IPS-NIHi7 (cell line): ENCODE measurements around the gene FUBP1.
A peak's percentile ranks its signal among the peaks of the same experiment; 100 is the strongest.
"Not testable (repeated sequence)": the region's sequence is repeated elsewhere in the genome, so short reads cannot be mapped to it uniquely, and the experiment has no call there.

ENCODE experiments used
- DNase-seq: peaks from one replicate; pipeline ENCODE4 v3.0.0; 2012; ENCODE audit warnings: mixed read lengths; ENCODE audit errors: extremely low spot score

The FUBP1 gene

DNA sequence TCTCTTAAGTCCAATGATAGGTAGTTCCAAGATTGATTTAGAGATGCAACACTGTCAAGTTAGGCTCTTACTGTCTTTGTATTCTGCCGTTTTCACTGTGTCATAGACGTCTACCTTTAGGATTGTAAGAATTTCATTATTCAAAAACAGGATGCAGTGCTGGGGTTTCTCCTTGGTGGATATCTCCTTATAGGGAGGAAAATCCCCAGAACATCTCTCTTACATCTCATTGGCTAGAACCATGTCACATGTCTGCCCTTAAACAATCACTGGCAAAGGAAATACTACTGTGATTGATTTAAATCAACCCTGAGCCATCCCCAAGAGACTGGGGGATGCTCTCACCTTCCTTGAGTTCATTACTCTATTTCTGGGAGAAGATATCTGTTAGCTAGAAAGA lies 10.9 kb upstream of the FUBP1 start:
- DNase-seq: no peak

DNA sequence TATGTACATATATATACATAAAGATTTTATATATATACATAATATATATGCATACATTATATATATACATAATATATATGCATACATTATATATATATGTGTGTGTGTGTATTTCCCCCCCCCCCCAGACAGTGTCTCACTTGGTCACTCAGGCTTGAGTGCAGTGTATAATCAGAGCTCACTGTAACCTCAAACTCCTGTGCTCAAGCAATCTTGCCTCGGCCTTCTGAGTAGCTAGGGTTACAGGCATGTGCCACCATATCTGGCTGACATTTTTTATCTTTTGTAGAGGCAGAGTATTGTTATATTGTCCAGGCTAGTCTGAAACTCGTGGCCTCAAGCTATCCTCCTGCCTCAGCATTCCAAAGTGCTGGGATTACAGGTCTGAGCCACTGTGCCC lies 9.0 kb upstream of the FUBP1 start:
- DNase-seq: no peak

- DNase-seq: no peak
Observed at GRCh38 chr1:77986810-77987209, 7.9 kb upstream of the FUBP1 start.

GRCh38 chr1:77984629-77985028 lies 5.8 kb upstream of the FUBP1 start:
- no peak for DNase-seq

GRCh38 chr1:77983997-77984355 lies 5.1 kb upstream of the FUBP1 start:
- no peak for DNase-seq

DNA sequence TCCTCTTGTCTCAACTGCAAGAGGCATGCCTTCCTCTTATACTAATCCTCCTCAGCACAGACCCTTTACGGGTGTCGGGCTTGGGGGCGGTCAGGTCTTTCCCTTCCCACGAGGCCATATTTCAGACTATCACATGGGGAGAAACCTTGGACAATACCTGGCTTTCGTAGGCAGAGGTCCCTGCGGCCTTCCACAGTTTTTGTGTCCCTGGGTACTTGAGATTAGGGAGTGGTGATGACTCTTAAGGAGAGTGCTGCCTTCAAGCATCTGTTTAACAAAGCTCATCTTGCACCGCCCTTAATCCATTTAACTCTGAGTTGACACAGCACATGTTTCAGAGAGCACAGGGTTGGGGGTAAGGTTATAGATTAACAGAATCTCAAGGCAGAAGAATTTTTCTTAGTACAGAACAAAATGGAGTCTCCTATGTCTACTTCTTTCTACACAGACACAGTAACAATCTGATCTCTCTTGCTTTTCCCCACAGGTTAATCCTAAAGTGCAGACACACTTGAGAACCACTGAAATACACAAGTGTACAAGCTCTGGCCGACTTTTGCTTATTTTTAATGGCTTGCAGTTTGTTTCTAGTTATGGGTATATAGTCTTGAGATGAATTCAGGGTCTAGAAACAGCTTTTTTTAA lies 4.6 kb upstream of the FUBP1 start:
- not testable (repeated sequence) for DNase-seq

DNA sequence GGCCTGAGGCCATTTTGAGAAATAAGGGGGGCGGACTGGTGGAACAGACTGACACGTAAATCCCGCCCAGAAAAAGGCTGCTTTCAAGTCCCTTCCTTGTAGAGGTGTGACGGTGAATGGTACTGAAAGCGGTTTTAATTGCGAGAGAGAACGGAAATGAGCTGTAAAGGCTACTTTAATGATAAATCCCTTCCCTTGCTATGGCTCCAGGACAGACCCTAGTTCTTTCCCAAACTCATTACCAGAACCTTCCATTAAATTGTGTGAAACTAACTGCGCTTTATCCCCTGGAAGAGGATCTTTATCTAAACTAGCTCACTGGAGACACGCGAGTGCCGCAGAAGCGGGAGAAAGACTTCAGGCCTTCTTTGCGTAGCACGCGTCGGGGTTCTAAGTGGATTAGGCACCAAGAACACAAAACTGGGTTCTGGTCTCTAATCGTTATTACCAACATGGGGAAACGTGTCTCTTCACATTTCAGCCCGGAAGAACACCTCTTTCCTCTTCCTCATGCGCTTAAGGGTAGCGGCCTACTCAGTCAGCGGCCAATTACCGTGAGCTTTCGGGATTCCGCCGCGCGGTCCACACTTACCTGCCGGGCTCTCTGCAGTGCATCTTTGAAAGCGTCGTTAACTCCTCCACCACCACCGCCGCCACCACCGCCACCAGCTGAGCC lies 441 bp downstream of the FUBP1 start:
- peak; percentile 51 for DNase-seq

GRCh38 chr1:77977989-77978292 lies 931 bp downstream of the FUBP1 start:
- no peak for DNase-seq

DNA sequence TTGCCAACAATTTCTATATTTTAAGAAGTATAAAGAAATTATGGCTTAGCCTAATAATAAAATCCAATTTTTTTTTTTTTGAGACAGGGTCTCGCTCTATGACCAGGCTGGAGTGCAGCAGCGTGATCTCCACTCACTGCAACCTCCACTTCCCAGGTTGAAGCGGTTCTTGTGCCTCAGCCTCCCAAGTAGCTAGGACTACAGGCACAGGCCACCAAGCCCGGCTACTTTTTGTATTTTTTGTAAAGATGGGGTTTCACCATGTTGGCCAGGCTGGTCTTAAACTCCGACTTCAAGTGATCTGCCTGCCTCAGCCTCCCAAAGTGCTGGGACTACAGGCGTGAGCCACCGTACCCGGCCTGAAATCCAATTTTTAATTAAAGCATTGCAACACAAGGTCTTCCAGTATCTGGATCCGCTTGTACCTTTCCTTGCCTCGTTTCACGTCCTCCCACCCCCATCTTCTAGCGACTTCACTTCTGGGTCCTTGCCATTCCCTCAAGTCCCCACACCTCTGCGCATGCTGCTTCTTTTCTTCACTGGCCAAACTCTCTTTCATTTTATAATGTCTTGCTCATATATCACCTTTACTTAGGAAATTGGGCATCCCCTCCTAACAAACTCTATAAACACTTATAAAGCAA lies 2.3 kb downstream of the FUBP1 start:
- DNase-seq: no peak

- no peak for DNase-seq
Observed at GRCh38 chr1:77975907-77976306, 3.0 kb downstream of the FUBP1 start.

- no peak for DNase-seq
Observed at GRCh38 chr1:77975386-77975785, 3.5 kb downstream of the FUBP1 start.

DNA sequence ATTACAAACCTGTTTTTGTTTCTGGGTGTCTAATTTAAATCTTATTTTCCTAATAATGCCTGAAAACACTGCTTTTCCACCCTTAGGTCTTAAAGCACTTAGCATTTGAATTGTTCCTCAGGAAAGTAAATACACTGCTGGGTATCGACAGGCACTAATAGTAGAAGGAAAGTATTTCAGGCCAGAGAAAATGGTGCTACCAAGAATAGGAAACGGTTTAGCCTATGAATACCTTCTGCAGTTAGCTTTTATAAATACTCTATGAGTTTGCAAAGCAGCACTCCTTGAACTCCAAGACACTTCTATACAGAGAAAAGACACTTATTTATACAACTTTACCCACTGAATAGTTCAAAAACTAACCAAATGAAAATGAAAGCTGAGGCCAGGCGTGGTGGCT lies 6.8 kb downstream of the FUBP1 start:
- no peak for DNase-seq

- DNase-seq: no peak
Observed at GRCh38 chr1:77970192-77970591, 8.7 kb downstream of the FUBP1 start.

GRCh38 chr1:77966291-77966690 lies 12.6 kb downstream of the FUBP1 start:
- DNase-seq: no peak

DNA sequence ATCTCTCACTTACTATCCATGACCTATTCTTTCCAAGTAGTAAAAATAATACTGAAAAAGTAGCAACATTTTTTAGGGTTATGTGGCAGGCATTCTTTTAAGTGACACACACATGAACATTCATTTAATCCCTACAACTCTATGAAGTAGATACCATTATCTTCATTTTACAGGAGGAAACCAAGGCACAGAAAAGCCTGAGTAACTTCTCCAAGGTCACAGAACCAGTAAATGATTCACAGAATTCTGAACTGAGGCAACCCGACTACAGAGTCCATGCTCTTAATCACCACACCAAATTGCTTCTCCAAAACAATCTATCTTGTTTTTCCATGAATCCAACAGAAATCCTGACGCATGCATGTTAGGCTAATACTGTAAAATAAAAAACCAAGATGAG lies 17.5 kb downstream of the FUBP1 start:
- DNase-seq: no peak

GRCh38 chr1:77958850-77959249 lies 20.0 kb downstream of the FUBP1 start:
- DNase-seq: no peak

DNA sequence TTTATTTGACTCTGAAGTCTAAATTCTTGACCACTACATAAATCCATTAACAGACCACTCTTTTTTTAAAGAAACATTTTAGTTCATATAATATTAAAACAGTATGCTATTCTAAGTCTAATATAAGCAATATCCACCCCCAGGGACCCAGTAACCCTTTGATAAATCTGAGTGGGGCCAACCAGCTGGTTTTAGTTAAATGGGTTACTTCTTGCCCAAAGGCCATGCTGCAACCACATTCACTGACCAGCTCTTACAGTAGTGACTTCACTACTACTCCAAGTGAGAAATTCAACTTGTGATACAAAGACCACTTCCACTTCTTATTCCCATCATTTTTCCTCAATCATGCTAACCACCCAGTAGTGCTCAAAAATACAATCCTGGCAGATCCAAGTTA lies 20.5 kb downstream of the FUBP1 start:
- DNase-seq: no peak

GRCh38 chr1:77956464-77956863 lies 22.4 kb downstream of the FUBP1 start:
- DNase-seq: no peak

DNA sequence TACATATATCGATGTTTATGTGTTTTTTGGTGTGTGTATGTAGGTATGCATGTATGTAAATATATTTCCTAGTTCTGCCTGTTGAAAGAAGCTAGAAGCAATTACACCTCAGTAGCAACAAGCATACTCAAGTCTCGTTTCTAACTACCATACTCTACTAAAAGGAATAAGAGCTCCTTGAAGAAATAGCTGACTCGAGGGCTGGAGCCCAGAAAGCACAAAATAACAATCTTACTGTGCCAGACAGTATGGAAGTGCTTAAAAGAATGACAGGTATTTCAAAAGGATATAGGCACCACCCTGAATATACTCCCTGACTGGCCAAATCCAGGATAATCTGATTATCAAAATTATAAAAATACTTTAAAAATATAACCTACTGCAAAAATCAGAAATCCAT lies 23.2 kb downstream of the FUBP1 start:
- no peak for DNase-seq

DNA sequence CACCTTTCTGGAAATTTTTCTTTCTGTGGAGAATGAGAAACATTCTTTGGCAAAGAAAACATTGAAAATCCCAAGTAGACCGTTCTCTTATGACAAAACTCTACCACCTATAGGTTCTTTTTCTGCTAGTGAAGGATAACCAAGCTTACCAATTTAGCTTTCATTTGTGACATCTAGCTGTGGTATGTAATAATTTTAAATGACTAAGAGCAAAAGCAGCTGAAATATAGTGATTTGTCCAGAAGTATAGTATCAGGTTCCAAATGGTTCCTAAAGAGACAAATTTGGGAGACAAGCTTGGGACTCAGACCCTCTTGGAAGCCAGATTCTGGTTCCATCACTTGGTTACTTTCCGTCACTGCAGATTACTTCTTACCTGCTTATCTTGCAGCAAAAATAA lies 24.4 kb downstream of the FUBP1 start:
- no peak for DNase-seq

- DNase-seq: no peak
Observed at GRCh38 chr1:77953907-77954306, 25.0 kb downstream of the FUBP1 start.

DNA sequence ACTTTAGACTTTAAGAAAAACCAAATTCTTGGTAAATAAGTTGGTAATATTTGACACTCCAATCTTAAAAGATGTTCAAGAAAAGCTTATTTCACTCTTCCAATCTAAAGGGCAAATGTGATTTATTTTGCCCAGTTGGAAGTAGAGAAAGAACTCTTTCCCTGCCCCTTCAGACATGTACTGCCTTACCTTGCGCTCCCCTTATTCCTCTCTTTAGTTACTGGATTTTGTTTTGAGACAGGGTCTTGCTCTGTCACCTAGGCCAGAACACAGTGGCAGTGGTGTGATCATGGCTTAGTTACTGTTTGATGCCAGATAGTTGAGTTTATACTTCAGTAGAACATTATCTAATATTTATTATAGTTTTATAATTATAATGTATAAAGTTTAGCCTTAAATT lies 27.5 kb downstream of the FUBP1 start:
- DNase-seq: no peak

GRCh38 chr1:77950873-77951272 lies 28.0 kb downstream of the FUBP1 start:
- DNase-seq: no peak
